GM12801 (cell line): Measurements from ENCODE around the gene UVRAG.

Source experiments
- CTCF ChIP-seq: IDR thresholded peaks from one replicate; pipeline ENCODE4 v1.5.1; 2011; ENCODE audit warnings: control low read depth; ENCODE audit not compliant: insufficient read length; ENCODE audit errors: extremely low read depth

UVRAG gene

GRCh38 chr11:76170468-76170867 lies 355.5 kb downstream of the UVRAG start:
- no peak for TF ChIP-seq CTCF

DNA sequence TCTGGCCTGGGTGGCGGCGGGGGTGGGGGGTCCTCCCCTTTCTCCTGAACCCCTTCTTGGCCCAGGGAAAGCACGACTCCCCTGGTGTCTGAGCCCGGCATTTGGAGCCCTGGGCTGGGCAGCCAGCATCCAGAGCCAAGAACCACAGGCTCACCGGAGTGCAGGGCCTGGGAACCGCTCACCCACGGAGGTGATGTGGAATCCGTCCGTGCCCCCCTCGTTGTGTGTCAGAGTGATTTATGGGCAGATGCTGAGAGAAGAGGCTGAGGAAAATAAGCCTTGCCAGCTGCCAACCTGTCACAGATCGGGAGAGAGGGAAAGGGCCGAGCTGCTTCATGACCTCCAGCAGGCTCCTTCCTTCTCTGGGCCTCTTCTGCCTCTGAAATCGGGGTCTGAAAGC lies 357.6 kb downstream of the UVRAG start:
- no peak for TF ChIP-seq CTCF

- no peak for TF ChIP-seq CTCF
These were observed 358.7 kb downstream of the UVRAG start for GRCh38 chr11:76173663-76174062.

DNA sequence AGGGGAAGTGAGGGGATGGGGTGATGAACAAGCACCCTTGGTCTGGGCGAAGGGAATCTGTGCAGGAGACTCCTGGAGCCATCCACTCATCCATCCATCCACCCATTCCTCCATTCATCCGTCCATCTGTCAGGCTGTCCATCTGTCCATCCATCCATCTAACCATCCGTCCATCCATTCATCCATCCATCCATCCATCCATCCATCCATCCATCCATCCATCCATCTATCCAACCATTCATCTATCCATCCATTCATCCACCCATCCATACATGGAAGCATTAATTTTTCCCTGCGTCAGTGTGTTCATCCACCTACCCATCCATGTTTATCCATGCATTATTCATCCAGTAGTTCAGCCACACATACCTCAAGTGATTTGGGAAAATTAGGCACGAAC lies 359.3 kb downstream of the UVRAG start:
- no peak for TF ChIP-seq CTCF

DNA sequence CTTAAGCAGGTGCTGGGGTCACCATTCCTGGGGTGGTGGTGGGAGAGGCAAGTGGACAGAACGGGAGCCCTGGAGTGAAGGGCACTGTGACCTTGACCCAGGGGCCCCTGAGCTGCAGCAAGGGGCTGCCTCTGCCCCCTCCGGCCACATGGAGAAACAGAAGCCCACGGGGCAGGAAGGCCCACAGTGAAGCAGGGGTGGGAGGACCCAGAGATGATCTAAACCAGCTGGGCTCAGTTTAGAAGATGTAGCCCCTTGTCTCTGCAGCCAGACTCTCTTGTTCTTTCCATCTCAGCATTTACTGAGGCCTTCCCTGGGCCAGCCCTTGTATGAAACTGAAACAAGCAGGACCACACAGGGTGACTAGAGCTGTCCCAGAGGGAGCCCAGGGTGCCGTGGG lies 360.8 kb downstream of the UVRAG start:
- TF ChIP-seq CTCF, result no peak

DNA sequence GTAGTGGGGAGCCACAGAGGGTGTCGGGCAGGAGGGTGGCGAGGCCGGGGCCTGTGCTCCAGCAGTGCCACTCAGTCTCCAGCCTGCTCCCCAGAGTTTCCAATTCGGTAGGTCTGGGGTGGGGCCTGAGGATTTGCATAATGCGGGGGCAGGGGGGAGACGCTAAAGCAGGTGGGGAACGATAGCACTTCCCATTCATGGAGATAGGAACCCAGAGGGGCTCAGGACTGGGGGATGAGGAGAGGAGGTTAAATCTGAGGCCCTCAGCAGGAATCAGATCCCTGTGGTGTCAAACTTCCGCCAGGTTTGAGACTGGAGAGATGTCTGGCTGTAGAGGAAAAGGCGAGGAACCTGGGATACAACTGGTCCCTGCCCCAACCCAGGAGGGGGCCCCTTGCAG lies 361.5 kb downstream of the UVRAG start:
- TF ChIP-seq CTCF, result no peak

- TF ChIP-seq CTCF, result no peak
These were observed 362.3 kb downstream of the UVRAG start for GRCh38 chr11:76177250-76177686.

DNA sequence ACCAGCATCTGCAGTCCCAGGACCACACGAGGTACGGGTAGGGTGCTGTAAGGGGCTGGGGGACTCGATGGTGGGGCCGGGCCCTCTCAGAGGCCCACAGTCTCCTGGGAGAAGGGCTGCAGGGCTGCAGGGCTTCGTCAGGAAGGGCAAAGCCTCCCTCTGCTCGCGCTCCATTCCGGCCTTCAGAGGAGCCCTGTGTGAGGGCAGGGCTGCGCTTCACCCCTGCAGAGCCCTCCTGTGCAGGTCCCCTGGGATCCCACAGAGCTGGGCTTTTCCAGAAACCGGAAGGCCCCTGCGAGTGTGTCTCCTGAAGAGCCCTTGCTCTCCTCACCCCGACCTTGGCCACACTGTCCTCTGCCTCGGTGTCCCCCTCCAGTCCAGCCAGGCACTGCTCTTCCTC lies 364.1 kb downstream of the UVRAG start:
- TF ChIP-seq CTCF, result no peak
